GM13976 (cell line): ENCODE data around the gene WWOX.
A peak's percentile ranks its signal among the peaks of the same experiment; 100 is the strongest.

Experiments used
- DNase-seq: peaks from one replicate; pipeline ENCODE4 v3.0.0; 2012; ENCODE audit warnings: low spot score
- in situ Hi-C: fragments of 300-500 bp; cut with MboI; formaldehyde crosslinking; loops from one replicate; pipeline ENCODE4 v1.12.0; 2022; ENCODE audit warnings: low sequenced_read_pairs, mixed read lengths, inconsistent platforms; ENCODE audit not compliant: unreplicated experiment
- TF ChIP-seq, protein P1 (sequence below): IDR thresholded peaks from 2 replicates; pipeline ENCODE4 v1.5.1; 2012; ENCODE audit warnings: borderline replicate concordance, mild to moderate bottlenecking; ENCODE audit not compliant: insufficient read depth; ENCODE audit errors: extremely low read depth, missing control alignments, control extremely low read depth

The WWOX gene

DNA sequence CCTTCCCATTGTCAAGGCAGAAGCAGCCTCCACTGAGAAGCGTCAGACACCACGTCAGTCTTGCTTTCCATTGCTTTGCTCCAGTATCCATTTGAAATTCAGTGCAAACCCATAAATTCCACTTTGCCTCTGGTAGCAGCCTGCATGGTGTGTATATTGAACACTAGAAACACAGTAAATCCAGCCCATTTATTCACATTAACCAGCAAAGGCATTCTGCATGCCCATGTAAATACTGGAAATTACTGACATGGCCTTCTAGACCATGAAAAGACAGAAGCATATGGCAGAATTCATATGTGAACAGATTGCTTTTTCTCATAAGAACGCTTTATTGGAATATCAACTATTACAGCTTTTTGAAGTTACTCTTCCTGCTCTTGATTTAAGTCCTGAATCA is 595.0 kb downstream of the WWOX start:
- no peak for DNase-seq
- TF ChIP-seq, protein P1, sequence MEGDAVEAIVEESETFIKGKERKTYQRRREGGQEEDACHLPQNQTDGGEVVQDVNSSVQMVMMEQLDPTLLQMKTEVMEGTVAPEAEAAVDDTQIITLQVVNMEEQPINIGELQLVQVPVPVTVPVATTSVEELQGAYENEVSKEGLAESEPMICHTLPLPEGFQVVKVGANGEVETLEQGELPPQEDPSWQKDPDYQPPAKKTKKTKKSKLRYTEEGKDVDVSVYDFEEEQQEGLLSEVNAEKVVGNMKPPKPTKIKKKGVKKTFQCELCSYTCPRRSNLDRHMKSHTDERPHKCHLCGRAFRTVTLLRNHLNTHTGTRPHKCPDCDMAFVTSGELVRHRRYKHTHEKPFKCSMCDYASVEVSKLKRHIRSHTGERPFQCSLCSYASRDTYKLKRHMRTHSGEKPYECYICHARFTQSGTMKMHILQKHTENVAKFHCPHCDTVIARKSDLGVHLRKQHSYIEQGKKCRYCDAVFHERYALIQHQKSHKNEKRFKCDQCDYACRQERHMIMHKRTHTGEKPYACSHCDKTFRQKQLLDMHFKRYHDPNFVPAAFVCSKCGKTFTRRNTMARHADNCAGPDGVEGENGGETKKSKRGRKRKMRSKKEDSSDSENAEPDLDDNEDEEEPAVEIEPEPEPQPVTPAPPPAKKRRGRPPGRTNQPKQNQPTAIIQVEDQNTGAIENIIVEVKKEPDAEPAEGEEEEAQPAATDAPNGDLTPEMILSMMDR = no peak
- in situ Hi-C loops = no loop called here

DNA sequence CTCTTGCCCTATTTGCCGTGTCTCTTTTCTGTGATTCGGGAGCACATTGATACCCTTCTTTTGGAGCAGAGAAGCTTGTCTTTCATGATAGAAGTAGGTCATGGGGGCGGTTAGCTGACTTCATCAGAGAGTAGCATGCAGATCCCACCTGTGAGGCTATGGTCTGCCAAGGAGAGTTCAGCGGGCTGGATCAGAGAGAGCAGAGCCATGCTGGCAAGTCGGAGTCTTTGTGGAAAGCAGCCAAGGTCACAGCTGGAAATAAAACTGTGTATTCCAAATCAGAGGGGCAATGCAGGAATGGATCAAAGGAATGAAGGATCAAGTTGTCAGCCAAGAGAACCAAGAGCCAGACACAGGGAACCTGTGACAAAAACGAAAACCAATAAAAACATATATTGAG is 595.9 kb downstream of the WWOX start:
- no peak for DNase-seq
- TF ChIP-seq, protein P1 = no peak
- in situ Hi-C loops = no loop called here

DNA sequence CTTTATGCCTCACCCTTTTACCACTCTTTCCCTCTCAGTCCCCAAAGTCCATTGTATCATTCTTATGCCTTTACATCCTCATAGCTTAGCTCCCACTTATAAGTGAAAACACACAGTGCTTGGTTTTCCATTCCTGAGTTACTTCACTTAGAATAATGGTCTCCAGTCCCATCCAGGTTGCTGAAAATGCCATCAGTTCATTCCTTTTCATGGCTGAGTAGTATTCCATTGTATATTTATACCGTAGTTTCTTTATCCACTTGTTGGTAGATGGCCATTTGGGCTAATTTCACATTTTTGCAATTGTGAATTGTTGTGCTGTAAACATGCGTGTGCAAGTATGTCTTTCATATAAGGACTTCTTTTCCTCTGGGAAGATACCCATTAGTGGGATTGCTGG is 597.3 kb downstream of the WWOX start:
- in situ Hi-C loops = no loop called here
- DNase-seq = no peak
- TF ChIP-seq, protein P1 = no peak

DNA sequence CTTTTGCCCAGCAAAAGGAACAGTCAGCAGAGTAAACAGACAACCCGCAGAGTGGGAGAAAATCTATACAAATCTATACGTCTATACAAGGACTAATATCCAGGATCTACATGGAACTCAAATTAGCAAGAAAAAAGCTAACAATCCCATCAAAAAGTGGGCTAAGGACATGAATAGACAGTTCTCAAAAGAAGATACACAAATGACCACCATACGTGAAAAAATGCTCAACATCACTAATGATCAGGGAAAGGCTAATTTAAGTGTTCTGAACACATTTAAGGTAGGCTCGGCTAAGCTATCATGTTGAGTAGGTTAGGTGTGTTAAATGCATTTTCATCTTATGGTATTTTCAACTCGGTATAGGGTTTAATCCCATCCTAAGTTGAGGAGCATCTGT is 598.0 kb downstream of the WWOX start:
- DNase-seq = no peak
- TF ChIP-seq, protein P1 = no peak
- in situ Hi-C loops = no loop called here

DNA sequence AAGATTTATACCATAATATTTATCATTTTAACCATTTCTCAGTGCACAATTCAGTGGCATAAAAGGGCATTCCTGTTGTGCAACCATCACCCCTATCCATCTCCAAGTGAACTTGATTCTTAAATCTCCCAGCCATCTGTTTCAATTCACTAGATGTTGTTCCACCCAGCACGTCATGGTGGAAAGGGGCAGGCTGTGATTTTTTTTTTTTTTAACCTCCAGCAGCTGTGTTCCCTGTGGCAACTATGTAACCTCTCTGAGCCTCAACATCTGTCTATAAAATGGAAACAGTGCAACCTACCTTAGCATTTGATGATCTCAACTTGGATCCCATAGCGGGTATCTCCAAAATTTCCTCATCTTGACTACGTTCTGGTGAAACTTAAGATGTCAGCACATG is 604.5 kb downstream of the WWOX start:
- TF ChIP-seq, protein P1 = no peak
- DNase-seq = no peak
- in situ Hi-C loops = loop anchor here (10.0 kb wide), 1 partner anchor 61 kb away; no protein-coding TSS in a partner anchor

DNA sequence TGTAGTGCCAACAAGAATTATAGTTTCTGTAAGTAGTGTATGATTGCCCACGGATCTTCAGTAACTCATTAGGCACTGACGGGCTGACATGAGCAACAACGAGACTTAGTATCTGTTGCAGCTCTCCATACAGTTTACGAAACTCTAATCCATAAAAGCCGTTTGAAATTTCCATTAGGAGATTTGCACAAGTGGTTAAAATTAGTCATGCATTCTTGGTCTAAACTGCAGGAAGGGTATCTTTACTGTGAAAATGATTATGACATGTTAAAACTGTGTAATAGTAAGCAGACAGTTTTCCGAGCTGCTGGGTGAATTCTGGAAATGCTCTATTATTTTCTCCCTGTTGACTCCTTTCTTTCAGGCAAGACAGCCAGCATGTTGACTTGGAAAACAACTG is 605.0 kb downstream of the WWOX start:
- DNase-seq = no peak
- TF ChIP-seq, protein P1 = no peak
- in situ Hi-C loops = loop anchor here (10.0 kb wide), 1 partner anchor 60 kb away; no protein-coding TSS in a partner anchor

DNA sequence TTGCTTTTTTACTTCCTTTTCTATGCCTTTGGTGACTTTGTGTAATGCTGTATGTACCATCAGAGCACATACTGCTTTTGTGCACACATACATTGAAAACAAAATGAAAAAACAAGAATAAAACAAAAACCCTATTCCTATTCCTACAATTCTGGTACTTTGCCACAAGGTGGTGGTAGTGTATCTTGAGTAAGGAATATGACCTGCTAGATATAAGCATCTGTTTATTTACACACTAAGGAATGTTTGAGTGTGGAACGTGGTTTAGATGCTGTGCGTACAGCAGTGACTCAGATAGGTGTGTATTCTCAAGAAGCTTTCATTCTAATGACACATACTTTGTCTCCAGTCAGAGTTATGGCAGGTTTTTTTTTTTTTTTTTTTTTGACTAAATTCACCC is 606.2 kb downstream of the WWOX start:
- peak; percentile 24 for DNase-seq
- in situ Hi-C loops = loop anchor here (10.0 kb wide), 1 partner anchor 59 kb away; no protein-coding TSS in a partner anchor
- TF ChIP-seq, protein P1 = peak; percentile 45
